Pancreas (tissue), 10 donors: ENCODE results near the gene HDAC10. TPM values are rescaled to one million over a fixed set of nuclear protein-coding genes. Genes with fewer than 3 reads are reported as not detected.

Source experiments
- ATAC-seq, 4 donors: fragments of 200-7000 bp; cut with Tn5 transposase; one replicate each; pipeline versions ENCODE4 v1.8.0 to v1.9.1; 2020; ENCODE audit warnings: mild to moderate bottlenecking in 4 of 4, moderate library complexity in 4 of 4
- DNase-seq, 6 donors: peaks; one replicate each; pipeline ENCODE4 v3.0.0-alpha.2; 2020
- FAIRE-seq: peaks from 2 replicates; lab custom pipeline; 2012; peaks lifted over from hg19 to GRCh38; lab: Jason Lieb, UNC
- H3K27ac ChIP-seq, 4 donors: fragments of 200-600 bp; sonication (generic); 1 replicate in 3 of 4; 2 replicates in 1 of 4; pipeline versions ENCODE4 v1.5.0 to v1.8.0; 2020
- H3K27me3 ChIP-seq, 4 donors: fragments of 200-600 bp; one replicate each; pipeline ENCODE4 v1.8.0; 2021
- H3K36me3 ChIP-seq, 3 donors: fragments of 200-600 bp; sonication (generic) in 1 of 3; one replicate each; pipeline versions ENCODE4 v1.5.0 to v1.8.0; 2020 to 2021
- H3K4me1 ChIP-seq, 3 donors: fragments of 200-600 bp; one replicate each; pipeline ENCODE4 v1.8.0; 2021
- H3K4me3 ChIP-seq, 4 donors: fragments of 200-600 bp; sonication (generic) in 2 of 4; one replicate each; pipeline versions ENCODE4 v1.5.0 to v1.8.0; 2020 to 2021
- H3K9me3 ChIP-seq, 4 donors: fragments of 200-600 bp; one replicate each; pipeline ENCODE4 v1.8.0; 2021
- CTCF ChIP-seq, 4 donors: fragments of 200-600 bp; sonication (generic) in 3 of 4; IDR thresholded peaks; one replicate each; pipeline versions ENCODE4 v1.5.0 to v1.8.0; 2021; ENCODE audit warnings: antibody characterized with exemption in 4 of 4
- WGBS, 2 donors: extraction: QIAGEN DNeasy Blood & Tissue Kit; methylation state at CpG; one replicate each; pipeline ENCODE4 v1.1.7; 2013; 5-methylcytosine and 5-hydroxymethylcytosine counted together
- intact Hi-C, 3 donors: fragments of 100-400 bp; cut with DNase I; formaldehyde crosslinking; loops; one replicate each; pipeline versions ENCODE4 v1.11.1 to v1.14.2; 2022
- polyA plus RNA-seq, 2 donors: library from polyadenylated mRNA; stranded (reverse); fragments of 200-250 nt; gene quantifications; one replicate each; pipeline ENCODE4 v1.2.3, GENCODE V29; 2013
- total RNA-seq, 6 donors: library from RNA; stranded (reverse); fragmentation: NEBNext Ultra II Directional in 4 of 6; extraction: Animal tissue kit (Norgen Biotek cat#: 25700) in 4 of 6; gene quantifications; one replicate each; pipeline versions ENCODE4 v1.2.1 to v1.2.4, GENCODE V29; 2021 to 2023
- donor health status: healthy with polysubstance abuse.
- donor health status: DM: no; HTN: no; CAD: no; lungs with moderate emphysema.
- donor health status: DM: no; HTN: no; CAD: no.
- donor health status: control.
- donor health status: control.
- donor health status: Bipolar disorder and iron deficiency.
- donor health status: DM: yes; HTN: yes; CAD: no.
- donor health status: DM: no; HTN: no; CAD: no.
- donor health status: DM: no; HTN: no; CAD: no.
- donor health status: DM: yes; HTN: yes; CAD: no.

HDAC10 gene
- total and polyA plus RNA-seq, 8 donors = 17.0 to 78.3 (median 21.8) TPM

GRCh38 chr22:50204571-50204970, 46.5 kb downstream of the HDAC10 start:
- Histone ChIP-seq H3K27me3 (no peaks in the 10 kb centered on the region), H3K36me3 (peaks cover 0 to 10% (median 0%) of the 10 kb centered on the region in 3 donors), H3K9me3 (no peaks in the 10 kb centered on the region), H3K4me3 (no peak overlapping the region), H3K4me1 (peaks cover 0 to 12% (median 6%) of the 10 kb centered on the region in 3 donors), H3K27ac (no peak overlapping the region)
- intact Hi-C loops = no loop called here
- TF ChIP-seq CTCF (IDR thresholded peaks at IDR 0.05) = no peak
- WGBS, 2 donors = 90% methylated on average over 7 of the region's 7 CpGs
- FAIRE-seq = no peak
- no peak for DNase-seq
- ATAC-seq = no peak

- DNase-seq (no peak), FAIRE-seq (no peak), ATAC-seq (no peak)
- no peak overlapping the region for H3K4me3 ChIP-seq
- WGBS, 2 donors = 93 to 97% methylated on average over 1 of the region's 1 CpG
- H3K27me3 ChIP-seq = no peaks in the 10 kb centered on the region
- H3K4me1 ChIP-seq = peaks cover 0 to 13% (median 6%) of the 10 kb centered on the region in 3 donors
- H3K36me3 ChIP-seq = peaks cover 0 to 12% (median 0%) of the 10 kb centered on the region in 3 donors
- no peak overlapping the region for H3K27ac ChIP-seq
- TF ChIP-seq CTCF (IDR thresholded peaks at IDR 0.05) = no peak
- intact Hi-C loops = no loop called here
- no peaks in the 10 kb centered on the region for H3K9me3 ChIP-seq
These were observed 47.8 kb downstream of the HDAC10 start for GRCh38 chr22:50203288-50203687.

- Histone ChIP-seq H3K36me3 (peaks cover 0 to 13% (median 0%) of the 10 kb centered on the region in 3 donors), H3K4me3 (peak overlapping the region; percentile 61 to 86 (median 82)), H3K27me3 (no peaks in the 10 kb centered on the region), H3K9me3 (no peaks in the 10 kb centered on the region), H3K27ac (no peak overlapping the region), H3K4me1 (peaks cover 0 to 13% (median 6%) of the 10 kb centered on the region in 3 donors)
- intact Hi-C loops = no loop called here
- TF ChIP-seq CTCF (IDR thresholded peaks at IDR 0.05) = no peak
- peak in 2 of 6 donors; percentile 27 to 41 for DNase-seq
- ATAC-seq = no peak
- WGBS, 2 donors = 32 to 50% methylated on average over 13 of the region's 13 CpGs
- no peak for FAIRE-seq
These were observed 48.9 kb downstream of the HDAC10 start for GRCh38 chr22:50202130-50202666.

GRCh38 chr22:50201191-50202129, 49.6 kb downstream of the HDAC10 start:
- 1 to 2% methylated on average over 73 to 115 of the region's 115 CpGs for WGBS, 2 donors
- ATAC-seq = peak; percentile 32 to 63 (median 43)
- no peak for TF ChIP-seq CTCF (IDR thresholded peaks at IDR 0.05)

More at GRCh38 chr22:50201191-50202129, 49.6 kb downstream of the HDAC10 start:
- intact Hi-C loops = no loop called here
- Histone ChIP-seq H3K27ac (peak overlapping the region; percentile 13 to 64 (median 52)), H3K4me1 (peaks cover 0 to 13% (median 6%) of the 10 kb centered on the region in 3 donors), H3K27me3 (no peaks in the 10 kb centered on the region), H3K9me3 (no peaks in the 10 kb centered on the region), H3K4me3 (peak overlapping the region; percentile 61 to 86 (median 82)), H3K36me3 (peaks cover 0 to 16% (median 0%) of the 10 kb centered on the region in 3 donors)
- no peak for FAIRE-seq
- DNase-seq = peak in 3 of 6 donors; percentile 58 to 88 (median 72)
